ENCODE results near the gene WT1.
A peak's percentile ranks its signal among the peaks of the same experiment; 100 is the strongest.

The WT1 gene

DNA sequence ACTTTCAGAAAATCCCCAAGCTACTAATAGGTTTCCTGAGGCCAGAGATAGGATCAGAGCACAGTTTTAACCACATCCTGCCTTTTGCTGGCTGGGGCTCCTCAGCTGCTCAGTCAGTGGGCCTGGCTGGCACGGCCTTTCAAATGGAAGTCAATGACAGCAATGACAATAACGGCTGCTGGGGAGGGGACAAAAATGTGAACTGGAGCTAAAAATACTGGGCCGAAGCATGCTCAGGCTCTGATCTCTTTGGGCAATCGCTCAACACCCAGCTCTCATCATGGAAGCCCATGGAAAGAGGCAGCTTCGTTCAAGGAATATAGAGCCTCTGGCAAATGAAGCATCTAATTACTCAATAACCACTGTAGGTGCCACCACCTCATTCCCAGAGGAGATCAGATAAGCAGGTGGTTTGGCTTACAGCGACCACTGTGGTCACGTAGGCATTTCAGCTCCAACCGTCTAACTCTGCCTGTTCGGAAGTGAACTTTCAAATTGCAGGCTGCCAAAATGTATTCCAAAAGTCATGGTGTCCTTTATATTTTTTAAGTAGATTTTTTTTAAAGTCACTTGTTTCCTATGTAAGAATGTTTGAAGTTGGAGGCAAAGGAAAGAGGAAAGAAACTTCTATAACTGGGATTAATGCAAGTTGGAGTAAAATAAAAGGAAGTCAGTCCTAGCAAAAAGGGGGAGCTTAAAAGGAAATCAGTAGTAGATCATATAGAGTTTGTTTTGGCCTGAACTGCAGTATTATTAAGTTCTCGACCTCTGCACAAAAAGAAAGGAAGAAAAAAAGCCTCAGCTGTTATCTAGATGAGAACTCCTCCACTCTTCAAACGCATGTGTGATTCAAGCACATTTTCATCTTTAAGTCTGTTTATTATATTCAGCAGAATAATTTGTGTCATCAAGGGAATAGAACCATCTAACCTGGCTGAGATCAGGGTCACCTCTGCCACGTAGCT, 14.1 kb downstream of the WT1 start:
- peak in 1 of 2 donors; percentile 44 for DNase-seq

- no peak for DNase-seq
Measured at GRCh38 chr11:32420139-32420538, 15.2 kb downstream of the WT1 start.

GRCh38 chr11:32418836-32419235, 16.5 kb downstream of the WT1 start:
- DNase-seq, result no peak

DNA sequence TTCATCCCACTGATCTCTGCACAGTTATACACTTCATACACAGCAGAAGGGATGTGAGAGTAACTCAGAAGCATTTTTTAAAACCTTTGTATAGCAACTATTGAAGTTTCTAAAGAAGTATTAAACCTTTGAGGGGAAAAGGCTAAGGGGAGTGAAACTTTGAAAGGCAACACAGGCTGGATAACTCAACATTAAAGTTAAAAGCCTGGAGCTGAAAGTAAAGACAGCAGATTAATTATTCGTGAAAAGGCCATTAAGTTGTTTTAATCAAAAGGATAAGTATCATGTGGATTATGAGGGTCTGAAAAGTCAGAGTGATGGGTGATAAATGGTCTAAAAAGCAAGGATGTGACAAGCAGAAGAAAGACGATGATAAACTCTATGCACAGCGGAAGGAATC, 17.5 kb downstream of the WT1 start:
- no peak for DNase-seq

DNA sequence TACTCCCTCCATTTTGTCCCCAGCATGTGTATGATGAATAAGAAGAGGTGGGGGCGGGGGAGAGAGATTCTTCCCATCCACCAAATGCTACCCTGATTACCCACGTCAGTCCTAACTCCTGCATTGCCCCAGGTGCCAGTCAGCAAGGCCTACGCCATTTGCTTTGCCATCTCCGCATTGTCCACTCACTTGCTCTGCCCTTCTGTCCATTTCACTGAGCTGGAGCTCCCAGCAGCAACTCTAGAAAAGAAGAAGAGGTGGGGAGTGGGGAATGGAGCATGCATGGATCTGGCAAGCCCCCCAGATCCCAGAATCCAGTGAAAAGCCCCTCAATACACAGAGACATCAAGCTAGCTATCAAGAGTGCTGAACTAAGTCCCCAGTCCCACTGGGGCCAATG, 19.0 kb downstream of the WT1 start:
- no peak for DNase-seq

DNA sequence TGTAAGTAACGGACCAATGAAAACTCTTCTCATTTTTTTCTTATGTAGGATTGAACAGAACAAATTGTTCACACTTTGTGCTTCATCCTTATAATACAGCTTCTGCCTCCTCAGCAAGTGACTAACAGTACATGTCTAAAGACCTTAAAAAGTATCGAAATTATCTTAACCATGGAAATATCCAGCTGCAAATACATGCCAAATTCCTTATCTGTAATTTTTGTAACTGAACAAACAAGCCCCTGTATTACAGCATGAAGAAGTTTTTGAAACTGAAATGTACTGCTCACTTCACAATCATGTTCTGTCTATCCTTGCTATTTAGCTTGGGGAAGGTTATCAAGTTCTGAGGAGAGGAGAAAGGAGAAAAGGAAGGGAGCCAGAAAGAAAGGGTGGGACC, 20.4 kb downstream of the WT1 start:
- DNase-seq, result no peak

- DNase-seq, result no peak
Measured at GRCh38 chr11:32411942-32412615, 23.3 kb downstream of the WT1 start.

- no peak for DNase-seq
Measured at GRCh38 chr11:32405592-32405991, 29.7 kb downstream of the WT1 start.

DNA sequence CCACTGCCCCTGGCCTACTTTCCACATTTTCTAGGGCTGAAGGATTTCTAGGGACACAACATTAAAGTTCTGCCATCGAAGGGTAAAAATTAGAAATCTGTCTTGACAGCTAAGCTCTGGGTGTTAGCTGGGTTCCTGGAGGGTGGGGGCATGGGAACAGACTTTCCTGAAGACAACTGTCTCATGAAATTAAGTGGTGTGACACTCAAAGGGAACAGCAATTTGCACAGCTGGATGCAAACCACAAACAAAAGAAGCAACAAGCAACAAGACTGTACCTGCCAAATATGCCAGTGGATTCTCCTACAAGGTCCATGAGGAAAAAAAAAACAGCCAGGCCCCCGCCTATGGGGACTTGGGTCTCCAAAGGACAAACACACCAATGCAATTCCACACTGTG, 32.5 kb downstream of the WT1 start:
- no peak for DNase-seq

DNA sequence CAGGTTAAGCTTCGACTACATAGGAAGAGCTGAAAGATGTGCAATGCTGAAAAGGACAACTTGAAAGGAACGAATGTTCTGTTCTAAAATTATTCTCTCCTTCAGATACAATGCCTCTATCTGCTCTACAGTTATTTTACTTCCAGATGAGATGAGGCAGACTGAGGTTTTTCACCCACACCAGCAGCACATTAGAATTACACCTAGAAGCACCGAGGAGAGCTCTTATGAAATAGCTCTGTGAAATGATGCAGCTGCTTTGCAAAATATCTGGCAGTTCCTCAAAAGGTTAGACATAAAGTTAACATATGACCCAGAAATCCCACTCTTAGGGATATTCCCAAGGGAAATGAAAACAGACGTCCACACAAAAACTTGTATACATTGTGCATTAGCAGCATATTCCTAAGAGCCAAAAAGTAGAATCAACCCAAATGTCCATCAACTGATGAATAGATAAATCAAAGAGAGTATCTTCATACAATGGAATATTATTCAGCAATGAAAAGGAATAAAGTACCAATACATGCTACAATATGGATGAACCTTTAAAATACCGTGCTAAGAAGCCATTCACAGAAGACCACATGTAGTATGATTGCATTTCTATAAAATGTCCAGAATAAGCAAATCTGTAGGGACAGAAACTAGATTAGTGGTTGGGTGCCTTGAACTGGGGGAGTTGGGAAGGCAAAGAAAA, 34.5 kb downstream of the WT1 start:
- DNase-seq, result no peak

GRCh38 chr11:32400196-32400595, 35.1 kb downstream of the WT1 start:
- DNase-seq, result no peak

- DNase-seq, result no peak
Measured at GRCh38 chr11:32396991-32397390, 38.3 kb downstream of the WT1 start.

DNA sequence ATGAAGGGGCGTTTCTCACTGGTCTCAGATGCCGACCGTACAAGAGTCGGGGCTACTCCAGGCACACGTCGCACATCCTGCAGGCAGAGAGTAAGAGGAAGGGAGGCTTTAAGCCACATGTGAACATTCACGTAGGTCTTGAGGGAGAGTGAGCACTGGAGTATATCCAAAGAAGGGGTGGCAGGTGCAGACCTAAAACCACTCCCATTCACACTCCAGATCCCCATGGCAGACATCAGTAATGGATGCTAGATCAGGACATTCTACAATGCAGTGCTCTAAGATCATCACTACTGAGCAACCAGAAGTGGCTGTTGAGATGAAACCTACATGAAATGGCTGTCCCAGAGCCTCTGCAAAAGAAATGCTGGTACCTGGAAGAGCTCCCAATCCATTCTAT, 39.0 kb downstream of the WT1 start:
- DNase-seq, result no peak

DNA sequence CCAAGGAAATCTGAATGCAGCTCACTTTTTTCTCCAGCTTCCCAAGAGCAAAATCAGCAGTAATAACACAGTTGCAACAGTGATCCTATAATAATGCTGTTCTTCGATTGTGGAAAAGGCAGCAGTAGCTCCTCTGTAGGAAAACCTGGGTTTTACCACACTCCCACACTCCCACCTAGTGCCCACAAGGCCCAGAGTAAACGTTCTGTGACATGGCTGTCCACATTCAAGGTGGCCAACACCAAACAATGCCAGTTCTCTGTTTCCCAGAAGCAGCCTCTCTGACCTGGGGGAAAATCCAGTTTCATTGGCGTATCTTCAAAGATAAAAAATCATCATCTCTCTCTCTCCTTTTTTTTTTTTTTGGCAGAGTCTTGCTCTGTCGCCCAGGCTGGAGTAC, 40.2 kb downstream of the WT1 start:
- no peak for DNase-seq

- DNase-seq, result no peak
Measured at GRCh38 chr11:32392840-32393239, 42.5 kb downstream of the WT1 start.

DNA sequence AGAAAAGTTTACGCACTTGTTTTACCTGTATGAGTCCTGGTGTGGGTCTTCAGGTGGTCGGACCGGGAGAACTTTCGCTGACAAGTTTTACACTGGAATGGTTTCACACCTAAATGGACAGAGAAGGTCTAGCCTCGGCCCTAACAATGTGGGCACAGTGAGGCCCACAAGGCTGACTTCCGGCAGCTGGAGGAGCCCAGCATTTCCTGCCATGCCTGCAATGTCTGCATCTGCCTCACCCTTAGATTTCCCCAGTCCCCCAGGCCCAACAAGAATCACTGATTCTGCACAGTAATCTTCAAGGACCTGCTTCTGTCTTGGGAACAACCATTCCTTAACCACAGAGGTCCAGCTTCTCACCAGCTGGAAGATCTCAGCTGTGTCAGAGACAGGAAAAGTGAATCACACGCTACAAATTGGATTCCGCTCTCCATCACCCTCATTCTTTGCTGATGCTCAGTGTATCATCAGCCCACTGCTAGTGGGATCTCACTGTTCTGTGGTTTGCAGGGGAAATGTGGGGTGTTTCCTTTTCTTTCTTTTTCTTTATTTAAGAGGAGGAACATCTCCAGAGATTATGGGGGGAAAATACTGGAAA, 43.3 kb downstream of the WT1 start:
- no peak for DNase-seq

- DNase-seq, result no peak
Measured at GRCh38 chr11:32391479-32391878, 43.9 kb downstream of the WT1 start.

- no peak for DNase-seq
Measured at GRCh38 chr11:32390712-32391111, 44.6 kb downstream of the WT1 start.

GRCh38 chr11:32388871-32389770, 46.2 kb downstream of the WT1 start:
- no peak for DNase-seq

DNA sequence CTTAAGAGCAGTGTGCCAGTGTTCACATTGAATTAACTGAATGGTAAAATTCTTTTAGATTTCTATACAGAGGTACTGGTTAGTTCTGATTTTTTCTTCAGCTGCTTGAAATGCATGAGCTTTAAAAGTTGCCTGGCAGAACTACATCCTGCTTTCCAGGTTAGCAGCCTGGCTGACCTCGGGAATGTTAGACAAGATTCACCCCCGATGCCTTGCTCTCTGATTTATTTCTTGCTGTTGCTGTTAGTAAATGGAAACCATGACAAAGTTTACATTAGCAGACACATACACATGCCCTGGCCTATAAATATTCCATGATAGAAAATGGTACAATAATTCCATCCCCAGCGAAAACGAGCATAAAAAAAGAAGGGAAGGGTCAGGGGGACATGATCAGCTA, 47.0 kb downstream of the WT1 start:
- DNase-seq, result no peak

DNA sequence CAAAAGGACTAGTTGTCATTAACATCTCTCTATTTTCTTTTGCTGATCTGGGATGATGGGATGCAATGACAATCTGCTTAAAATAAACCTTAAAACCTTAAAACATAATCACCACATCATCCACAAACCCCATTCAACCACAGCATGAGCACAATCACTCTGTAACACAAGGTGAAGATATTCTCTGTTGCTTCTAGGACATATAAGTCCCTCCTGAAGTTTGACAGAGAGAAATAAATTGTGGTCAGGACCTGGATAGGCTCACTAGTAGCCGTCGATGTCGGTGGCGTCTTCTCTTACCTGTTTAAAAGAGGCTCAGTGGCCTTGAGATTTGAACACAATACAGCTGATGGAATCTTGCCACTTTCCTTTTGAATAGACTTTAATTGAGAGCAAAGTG, 47.9 kb downstream of the WT1 start:
- no peak for DNase-seq

DNA sequence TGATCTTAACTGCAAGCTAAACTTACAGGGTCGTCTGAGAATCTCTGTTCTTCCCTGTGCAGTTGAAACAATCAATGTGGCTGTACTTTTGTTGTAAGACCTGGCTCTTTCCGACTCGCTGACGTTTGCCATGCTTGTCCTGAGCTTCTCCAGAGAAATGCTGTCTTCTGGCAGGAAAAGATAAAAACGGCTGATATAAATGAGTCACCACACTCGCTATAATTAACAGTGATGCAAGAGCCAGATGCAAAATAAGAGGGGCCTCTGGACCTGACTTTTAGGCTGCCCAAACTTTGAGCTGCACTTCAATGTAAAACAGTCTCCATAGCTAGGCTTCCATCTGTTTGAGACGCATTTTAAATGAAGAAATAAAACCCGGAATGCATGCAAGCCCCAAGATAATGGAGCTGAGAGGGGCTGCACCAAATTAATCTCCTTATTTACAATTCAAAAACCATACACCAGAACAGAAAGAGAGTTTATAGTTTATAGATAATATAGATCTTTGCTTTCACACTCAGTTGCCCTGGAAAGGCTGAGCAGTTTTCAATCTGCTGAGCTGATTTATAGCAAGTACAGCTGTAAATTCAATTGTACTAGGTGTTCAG, 48.5 kb downstream of the WT1 start:
- no peak for DNase-seq
